Osteoblast (primary cell): ENCODE results near the gene CELF1. TPM values are rescaled to one million over a fixed set of nuclear protein-coding genes. Genes with fewer than 3 reads are reported as not detected.

ENCODE experiments used
- DNase-seq: peaks from one replicate; pipeline ENCODE4 v3.0.0; 2011; ENCODE audit warnings: low spot score, mixed read lengths; ENCODE audit not compliant: insufficient read length; ENCODE audit errors: missing footprints
- H2AFZ ChIP-seq: 2 replicates; pipeline ENCODE4 v1.6.0; 2011; ENCODE audit warnings: mild to moderate bottlenecking, low read length
- H3K27ac ChIP-seq: 2 replicates; pipeline ENCODE4 v1.5.1; 2011; ENCODE audit warnings: mild to moderate bottlenecking, low read depth, low read length, moderate library complexity
- H3K27me3 ChIP-seq: 2 replicates; pipeline ENCODE4 v1.6.0; 2012; ENCODE audit warnings: mild to moderate bottlenecking, control low read depth, inconsistent platforms, low read length, moderate library complexity; ENCODE audit not compliant: insufficient read depth
- H3K36me3 ChIP-seq: 2 replicates; pipeline ENCODE4 v1.5.1; 2011; ENCODE audit warnings: mild to moderate bottlenecking, low read length, control low read depth, moderate library complexity; ENCODE audit not compliant: insufficient read depth
- H3K4me1 ChIP-seq: 2 replicates; pipeline ENCODE4 v1.5.1; 2011; ENCODE audit warnings: mild to moderate bottlenecking, low read length, control low read depth, moderate library complexity; ENCODE audit not compliant: insufficient read depth
- H3K4me2 ChIP-seq: 2 replicates; pipeline ENCODE4 v1.6.0; 2011; ENCODE audit warnings: mild to moderate bottlenecking, low read length; ENCODE audit not compliant: insufficient read depth
- H3K4me3 ChIP-seq: fragments of 200-600 bp; sonication (generic); 3 replicates; pipeline ENCODE4 v1.5.1; 2012; ENCODE audit warnings: mild to moderate bottlenecking, low read length, inconsistent platforms; ENCODE audit not compliant: insufficient read depth
- H3K79me2 ChIP-seq: 2 replicates; pipeline ENCODE4 v1.6.0; 2012; ENCODE audit warnings: mild to moderate bottlenecking, low read length, control low read depth, inconsistent platforms; ENCODE audit not compliant: insufficient read depth
- H3K9me3 ChIP-seq: 2 replicates; pipeline ENCODE4 v1.5.1; 2011; ENCODE audit warnings: low read depth, low read length, control low read depth
- H4K20me1 ChIP-seq: 2 replicates; pipeline ENCODE4 v1.6.0; 2012; ENCODE audit warnings: mild to moderate bottlenecking, low read length, control low read depth; ENCODE audit not compliant: insufficient read depth
- total RNA-seq: library from RNA; depleted of rRNA; stranded (reverse); fragments of >200 nt; gene quantifications from 2 replicates; pipeline ENCODE4 v1.2.3, GENCODE V29; 2012
- TF ChIP-seq, protein P1 (sequence below): IDR thresholded peaks from 2 replicates; pipeline ENCODE4 v1.5.1; 2011; ENCODE audit warnings: mild to moderate bottlenecking, low read depth, low read length, moderate library complexity; ENCODE audit errors: extremely low read depth

CELF1 gene
- total RNA-seq, 1 donor, result 148 TPM

DNA sequence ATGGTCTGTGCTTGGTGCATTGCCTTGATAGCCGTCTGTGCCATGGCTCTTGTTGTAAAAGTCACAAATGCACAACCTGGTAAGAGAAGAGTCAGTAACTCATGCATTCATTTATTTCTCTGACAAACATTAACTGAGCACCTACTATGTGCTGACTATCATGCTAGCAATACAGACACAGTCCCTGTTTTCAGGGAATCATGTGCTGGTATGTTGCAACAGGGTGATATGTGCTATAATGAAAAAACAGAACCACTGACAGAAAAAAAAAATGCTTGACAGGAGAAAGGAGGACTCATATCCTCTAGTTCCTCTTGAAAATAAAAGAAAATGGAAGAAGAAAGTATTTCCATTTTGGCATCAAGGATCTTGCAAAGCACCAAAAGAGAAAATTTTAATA is 69.5 kb downstream of the CELF1 start:
- Histone ChIP-seq H2AFZ (no peak overlapping the region), H3K4me1 (peaks cover 6% of the 10 kb centered on the region), H3K36me3 (peaks cover 87% of the 10 kb centered on the region), H3K9me3 (no peaks in the 10 kb centered on the region), H3K4me2 (no peak overlapping the region), H3K27me3 (no peaks in the 10 kb centered on the region), H4K20me1 (peaks cover 18% of the 10 kb centered on the region), H3K79me2 (peaks cover 46% of the 10 kb centered on the region), H3K4me3 (no peak overlapping the region), H3K27ac (no peak overlapping the region)
- TF ChIP-seq, protein P1, sequence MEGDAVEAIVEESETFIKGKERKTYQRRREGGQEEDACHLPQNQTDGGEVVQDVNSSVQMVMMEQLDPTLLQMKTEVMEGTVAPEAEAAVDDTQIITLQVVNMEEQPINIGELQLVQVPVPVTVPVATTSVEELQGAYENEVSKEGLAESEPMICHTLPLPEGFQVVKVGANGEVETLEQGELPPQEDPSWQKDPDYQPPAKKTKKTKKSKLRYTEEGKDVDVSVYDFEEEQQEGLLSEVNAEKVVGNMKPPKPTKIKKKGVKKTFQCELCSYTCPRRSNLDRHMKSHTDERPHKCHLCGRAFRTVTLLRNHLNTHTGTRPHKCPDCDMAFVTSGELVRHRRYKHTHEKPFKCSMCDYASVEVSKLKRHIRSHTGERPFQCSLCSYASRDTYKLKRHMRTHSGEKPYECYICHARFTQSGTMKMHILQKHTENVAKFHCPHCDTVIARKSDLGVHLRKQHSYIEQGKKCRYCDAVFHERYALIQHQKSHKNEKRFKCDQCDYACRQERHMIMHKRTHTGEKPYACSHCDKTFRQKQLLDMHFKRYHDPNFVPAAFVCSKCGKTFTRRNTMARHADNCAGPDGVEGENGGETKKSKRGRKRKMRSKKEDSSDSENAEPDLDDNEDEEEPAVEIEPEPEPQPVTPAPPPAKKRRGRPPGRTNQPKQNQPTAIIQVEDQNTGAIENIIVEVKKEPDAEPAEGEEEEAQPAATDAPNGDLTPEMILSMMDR, result no peak
- no peak for DNase-seq

DNA sequence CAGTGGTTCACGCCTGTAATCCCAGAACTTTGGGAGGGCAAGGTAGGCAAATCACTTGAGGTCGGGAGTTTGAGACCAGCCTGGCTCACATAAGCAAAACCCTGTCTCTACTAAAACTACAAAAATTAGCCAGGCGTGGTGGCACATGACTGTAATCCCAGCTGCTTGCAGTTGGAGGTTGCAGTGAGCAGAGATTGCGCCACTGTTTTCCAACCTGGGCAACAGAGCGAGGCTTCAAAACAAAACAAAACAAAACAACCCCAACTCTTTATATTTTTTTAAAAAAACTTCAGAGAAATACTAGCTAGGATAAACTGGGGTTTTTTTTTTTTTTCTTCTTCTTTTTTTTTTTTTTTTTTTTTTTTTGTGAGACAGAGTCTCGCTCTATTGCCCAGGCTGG is 72.2 kb downstream of the CELF1 start:
- TF ChIP-seq, protein P1, result no peak
- H2AFZ ChIP-seq, result no peak overlapping the region

GRCh38 chr11:47478651-47479329 is 74.1 kb downstream of the CELF1 start:
- Histone ChIP-seq H3K36me3 (peaks cover 91% of the 10 kb centered on the region), H4K20me1 (peaks cover 39% of the 10 kb centered on the region), H3K27ac (no peak overlapping the region), H3K4me1 (peaks cover 23% of the 10 kb centered on the region), H3K9me3 (no peaks in the 10 kb centered on the region), H2AFZ (no peak overlapping the region), H3K27me3 (no peaks in the 10 kb centered on the region), H3K4me3 (no peak overlapping the region), H3K79me2 (peaks cover 55% of the 10 kb centered on the region), H3K4me2 (no peak overlapping the region)
- TF ChIP-seq, protein P1, result no peak
- no peak for DNase-seq

More for the DNA sequence above, 72.2 kb downstream of the CELF1 start:
- H3K9me3 ChIP-seq, result no peaks in the 10 kb centered on the region
- H3K4me3 ChIP-seq, result no peak overlapping the region
- peaks cover 88% of the 10 kb centered on the region for H3K36me3 ChIP-seq
- H4K20me1 ChIP-seq, result peaks cover 32% of the 10 kb centered on the region
- H3K27me3 ChIP-seq, result no peaks in the 10 kb centered on the region
- no peak for DNase-seq
- peaks cover 23% of the 10 kb centered on the region for H3K4me1 ChIP-seq
- no peak overlapping the region for H3K4me2 ChIP-seq
- no peak overlapping the region for H3K27ac ChIP-seq
- H3K79me2 ChIP-seq, result peaks cover 44% of the 10 kb centered on the region

DNA sequence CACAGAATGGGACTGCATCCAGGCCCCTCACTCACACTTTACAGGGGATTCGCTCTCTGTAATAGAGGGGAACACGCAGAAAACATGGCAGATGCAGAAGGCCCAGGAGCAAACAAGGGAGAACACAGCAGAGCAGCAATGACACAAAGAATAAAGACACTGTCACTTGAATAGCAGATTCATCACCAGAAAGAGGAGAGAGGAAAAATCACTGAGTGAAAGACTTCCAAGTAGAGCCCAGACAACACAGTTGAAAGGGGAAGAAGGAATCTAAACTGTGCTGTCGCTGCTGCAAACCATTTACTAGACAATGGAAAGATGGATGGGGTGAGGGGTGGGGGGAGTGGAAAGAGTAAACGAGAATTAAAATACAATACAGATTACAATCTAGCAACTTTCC is 75.2 kb downstream of the CELF1 start:
- TF ChIP-seq, protein P1, result no peak
- Histone ChIP-seq H3K4me2 (no peak overlapping the region), H4K20me1 (peaks cover 39% of the 10 kb centered on the region), H3K79me2 (peaks cover 51% of the 10 kb centered on the region), H3K4me1 (peaks cover 23% of the 10 kb centered on the region), H3K27ac (peak overlapping the region; percentile 44), H3K36me3 (peaks cover 91% of the 10 kb centered on the region), H2AFZ (no peak overlapping the region), H3K4me3 (no peak overlapping the region), H3K9me3 (no peaks in the 10 kb centered on the region), H3K27me3 (no peaks in the 10 kb centered on the region)
- no peak for DNase-seq
